ENCODE measurements around the gene VNN1.

The VNN1 gene

GRCh38 chr6:132713352-132714134 is at the start of gene VNN1:
Gene VNN1, minus strand, starts transcription at chr6:132714055. Its CDS starts 20 bp downstream, at chr6:132714035.
- peak; percentile 81 for DNase-seq

GRCh38 chr6:132763269-132763668 is 49.4 kb upstream of the VNN1 start:
- peak; percentile 76 for DNase-seq

- DNase-seq = no peak
These were observed 46.4 kb upstream of the VNN1 start for GRCh38 chr6:132760256-132760655.

- no peak for DNase-seq
These were observed 44.8 kb upstream of the VNN1 start for GRCh38 chr6:132758689-132759088.

- no peak for DNase-seq
These were observed 38.4 kb upstream of the VNN1 start for GRCh38 chr6:132752255-132752654.

- DNase-seq = no peak
These were observed 38.0 kb upstream of the VNN1 start for GRCh38 chr6:132751828-132752227.

GRCh38 chr6:132751306-132751705 is 37.5 kb upstream of the VNN1 start:
- DNase-seq = peak; percentile 88

GRCh38 chr6:132750455-132751248 is 36.8 kb upstream of the VNN1 start:
- no peak for DNase-seq

- peak; percentile 58 for DNase-seq
These were observed 35.3 kb upstream of the VNN1 start for GRCh38 chr6:132749111-132749510.

- DNase-seq = no peak
These were observed 34.6 kb upstream of the VNN1 start for GRCh38 chr6:132748446-132748845.

GRCh38 chr6:132746048-132746447 is 32.2 kb upstream of the VNN1 start:
- DNase-seq = peak; percentile 47

- DNase-seq = peak; percentile 69
These were observed 28.6 kb upstream of the VNN1 start for GRCh38 chr6:132742495-132742894.

- no peak for DNase-seq
These were observed 27.4 kb upstream of the VNN1 start for GRCh38 chr6:132741281-132741680.

- DNase-seq = no peak
These were observed 22.4 kb upstream of the VNN1 start for GRCh38 chr6:132736239-132736638.

GRCh38 chr6:132734694-132735236 is 20.9 kb upstream of the VNN1 start:
- peak; percentile 46 for DNase-seq

- no peak for DNase-seq
These were observed 20.0 kb upstream of the VNN1 start for GRCh38 chr6:132733814-132734213.

- DNase-seq = no peak
These were observed 19.4 kb upstream of the VNN1 start for GRCh38 chr6:132733283-132733682.

- no peak for DNase-seq
These were observed 17.2 kb upstream of the VNN1 start for GRCh38 chr6:132731086-132731485.

- DNase-seq = no peak
These were observed 16.7 kb upstream of the VNN1 start for GRCh38 chr6:132730560-132730959.

- DNase-seq = no peak
These were observed 14.8 kb upstream of the VNN1 start for GRCh38 chr6:132728616-132729015.

GRCh38 chr6:132726608-132726975 is 12.7 kb upstream of the VNN1 start:
- DNase-seq = no peak

GRCh38 chr6:132725947-132726607 is 12.2 kb upstream of the VNN1 start:
- no peak for DNase-seq

- no peak for DNase-seq
These were observed 11.6 kb upstream of the VNN1 start for GRCh38 chr6:132725471-132725870.

Measured in MV-4-11 (cell line).